NCI-H226 (cell line): ENCODE data around the gene RABL2A.
"Not testable (repeated sequence)": the region's sequence is repeated elsewhere in the genome, so short reads cannot be mapped to it uniquely, and the experiment has no call there.

Experiments used
- DNase-seq: peaks from one replicate; pipeline ENCODE4 v3.0.0-alpha.2; 2015

RABL2A gene

GRCh38 chr2:113690871-113691270 lies 63.8 kb downstream of the RABL2A start:
- not testable (repeated sequence) for DNase-seq
